ENCODE results near the gene SULT1C4. TPM values are rescaled to one million over a fixed set of nuclear protein-coding genes. Genes with fewer than 3 reads are reported as not detected.

Gene SULT1C4
- total RNA-seq, 1 donor from 2014 or later = 12.5 TPM

GRCh38 chr2:108367014-108367413, 10.7 kb upstream of the SULT1C4 start:
- no peak for DNase-seq (ENCODE audit: low spot score)
- intact Hi-C loops (cut with DNase I) = no loop called here
- ATAC-seq = no peak

- no peak for ATAC-seq
- intact Hi-C loops (cut with DNase I) = no loop called here
Observed at GRCh38 chr2:108367561-108368175, 10.1 kb upstream of the SULT1C4 start.

GRCh38 chr2:108369153-108369552, 8.6 kb upstream of the SULT1C4 start:
- no peak for ATAC-seq
- intact Hi-C loops (cut with DNase I) = no loop called here
- no peak for DNase-seq (ENCODE audit: low spot score)

More at GRCh38 chr2:108367561-108368175, 10.1 kb upstream of the SULT1C4 start:
- no peak for DNase-seq (ENCODE audit: low spot score)

GRCh38 chr2:108370080-108370479, 7.7 kb upstream of the SULT1C4 start:
- intact Hi-C loops (cut with DNase I) = no loop called here
- DNase-seq (ENCODE audit: low spot score) (no peak), ATAC-seq (no peak)

- ATAC-seq (no peak), DNase-seq (ENCODE audit: low spot score) (no peak)
- intact Hi-C loops (cut with DNase I) = no loop called here
Observed at GRCh38 chr2:108376774-108377173, 980 bp upstream of the SULT1C4 start.

GRCh38 chr2:108377401-108377800, 353 bp upstream of the SULT1C4 start:
- DNase-seq (ENCODE audit: low spot score) (no peak), ATAC-seq (peak; percentile 66)
- intact Hi-C loops (cut with DNase I) = no loop called here

GRCh38 chr2:108378851-108379250, 1.1 kb downstream of the SULT1C4 start:
- DNase-seq (ENCODE audit: low spot score) (no peak), ATAC-seq (no peak)
- intact Hi-C loops (cut with DNase I) = no loop called here

GRCh38 chr2:108382196-108382595, 4.4 kb downstream of the SULT1C4 start:
- DNase-seq (ENCODE audit: low spot score) = no peak
- no peak for ATAC-seq
- intact Hi-C loops (cut with DNase I) = no loop called here

- DNase-seq (ENCODE audit: low spot score) = no peak
- ATAC-seq = no peak
- intact Hi-C loops (cut with DNase I) = no loop called here
Observed at GRCh38 chr2:108383146-108383830, 5.5 kb downstream of the SULT1C4 start.

GRCh38 chr2:108384662-108385393, 7.1 kb downstream of the SULT1C4 start:
- ATAC-seq = no peak

GRCh38 chr2:108385411-108386071, 7.8 kb downstream of the SULT1C4 start:
- no peak for ATAC-seq
- intact Hi-C loops (cut with DNase I) = no loop called here
- DNase-seq (ENCODE audit: low spot score) = no peak

More at GRCh38 chr2:108384662-108385393, 7.1 kb downstream of the SULT1C4 start:
- intact Hi-C loops (cut with DNase I) = no loop called here
- DNase-seq (ENCODE audit: low spot score) = no peak

GRCh38 chr2:108388045-108388444, 10.3 kb downstream of the SULT1C4 start:
- ATAC-seq = no peak

GRCh38 chr2:108390340-108390739, 12.6 kb downstream of the SULT1C4 start:
- intact Hi-C loops (cut with DNase I) = no loop called here
- no peak for DNase-seq (ENCODE audit: low spot score)
- ATAC-seq = no peak

More at GRCh38 chr2:108388045-108388444, 10.3 kb downstream of the SULT1C4 start:
- DNase-seq (ENCODE audit: low spot score) = no peak
- intact Hi-C loops (cut with DNase I) = no loop called here

- intact Hi-C loops (cut with DNase I) = no loop called here
- DNase-seq (ENCODE audit: low spot score) (no peak), ATAC-seq (no peak)
Observed at GRCh38 chr2:108392029-108392428, 14.3 kb downstream of the SULT1C4 start.

- intact Hi-C loops (cut with DNase I) = no loop called here
- no peak for DNase-seq (ENCODE audit: low spot score)
- ATAC-seq = no peak
Observed at GRCh38 chr2:108393197-108393596, 15.4 kb downstream of the SULT1C4 start.

- no peak for ATAC-seq
- DNase-seq (ENCODE audit: low spot score) = no peak
- intact Hi-C loops (cut with DNase I) = no loop called here
Observed at GRCh38 chr2:108395155-108395554, 17.4 kb downstream of the SULT1C4 start.

GRCh38 chr2:108396845-108397244, 19.1 kb downstream of the SULT1C4 start:
- ATAC-seq (no peak), DNase-seq (ENCODE audit: low spot score) (no peak)
- intact Hi-C loops (cut with DNase I) = no loop called here

- DNase-seq (ENCODE audit: low spot score) = no peak
- intact Hi-C loops (cut with DNase I) = no loop called here
- ATAC-seq = no peak
Observed at GRCh38 chr2:108399479-108399878, 21.7 kb downstream of the SULT1C4 start.

- DNase-seq (ENCODE audit: low spot score) = no peak
- intact Hi-C loops (cut with DNase I) = no loop called here
Observed at GRCh38 chr2:108401800-108402199, 24.0 kb downstream of the SULT1C4 start.

GRCh38 chr2:108403494-108403893, 25.7 kb downstream of the SULT1C4 start:
- peak; percentile 93 for ATAC-seq
- no peak for DNase-seq (ENCODE audit: low spot score)
- intact Hi-C loops (cut with DNase I) = no loop called here

More at GRCh38 chr2:108401800-108402199, 24.0 kb downstream of the SULT1C4 start:
- ATAC-seq = no peak

Measured in sciatic nerve (tissue), 2 donors.